ENCODE measurements around the gene USP34.

DNA sequence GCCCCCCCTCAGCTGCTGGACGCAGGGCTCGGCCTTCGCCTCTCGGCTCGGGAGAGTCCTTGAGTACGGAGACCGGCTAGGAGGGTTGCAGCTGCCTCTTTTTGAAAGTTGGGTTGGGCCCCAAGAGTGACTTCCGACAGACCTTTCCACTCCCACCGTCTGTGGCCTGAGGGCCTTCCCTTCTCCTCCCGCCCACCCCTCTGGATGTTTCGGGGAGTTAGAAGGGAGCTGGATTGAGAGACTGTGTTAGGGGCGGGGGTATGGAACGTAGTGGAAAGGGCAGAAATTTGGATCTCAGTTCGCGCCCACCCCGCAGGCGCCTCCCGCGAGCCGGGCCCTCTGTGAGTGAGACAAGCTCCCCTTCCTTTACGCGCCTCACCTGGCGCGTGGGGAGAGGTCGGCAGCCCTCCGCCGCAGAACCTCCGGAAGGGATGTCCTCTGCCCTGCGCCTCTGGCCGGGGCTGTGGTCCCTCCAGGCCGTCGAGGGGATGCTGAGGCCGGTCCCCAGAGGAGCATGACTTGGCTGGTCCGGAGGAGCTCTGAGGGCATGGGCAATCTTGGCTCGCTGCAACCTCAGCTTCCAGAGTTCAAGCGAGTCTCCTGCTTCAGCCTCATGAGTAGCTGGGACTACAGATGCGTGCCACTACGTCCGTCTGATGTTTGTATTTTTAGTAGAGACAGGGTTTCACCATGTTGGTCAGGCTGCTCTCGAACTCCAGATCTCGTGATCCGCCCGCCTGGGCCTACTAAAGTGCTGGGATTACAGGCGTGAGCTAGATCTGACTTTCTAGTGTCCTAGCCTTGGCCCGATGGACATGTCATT, 292.9 kb downstream of the USP34 start:
- TF ChIP-seq, protein P1, sequence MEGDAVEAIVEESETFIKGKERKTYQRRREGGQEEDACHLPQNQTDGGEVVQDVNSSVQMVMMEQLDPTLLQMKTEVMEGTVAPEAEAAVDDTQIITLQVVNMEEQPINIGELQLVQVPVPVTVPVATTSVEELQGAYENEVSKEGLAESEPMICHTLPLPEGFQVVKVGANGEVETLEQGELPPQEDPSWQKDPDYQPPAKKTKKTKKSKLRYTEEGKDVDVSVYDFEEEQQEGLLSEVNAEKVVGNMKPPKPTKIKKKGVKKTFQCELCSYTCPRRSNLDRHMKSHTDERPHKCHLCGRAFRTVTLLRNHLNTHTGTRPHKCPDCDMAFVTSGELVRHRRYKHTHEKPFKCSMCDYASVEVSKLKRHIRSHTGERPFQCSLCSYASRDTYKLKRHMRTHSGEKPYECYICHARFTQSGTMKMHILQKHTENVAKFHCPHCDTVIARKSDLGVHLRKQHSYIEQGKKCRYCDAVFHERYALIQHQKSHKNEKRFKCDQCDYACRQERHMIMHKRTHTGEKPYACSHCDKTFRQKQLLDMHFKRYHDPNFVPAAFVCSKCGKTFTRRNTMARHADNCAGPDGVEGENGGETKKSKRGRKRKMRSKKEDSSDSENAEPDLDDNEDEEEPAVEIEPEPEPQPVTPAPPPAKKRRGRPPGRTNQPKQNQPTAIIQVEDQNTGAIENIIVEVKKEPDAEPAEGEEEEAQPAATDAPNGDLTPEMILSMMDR (tag by site-specific recombination; IDR thresholded peaks at IDR 0.05), result no peak
- TF ChIP-seq ZNF654 (tag by site-specific recombination; IDR thresholded peaks at IDR 0.05; ENCODE audit: low read depth) (no peak), ZNF133 (tag by site-specific recombination; IDR thresholded peaks at IDR 0.05) (no peak), ZNF707 (tag by site-specific recombination; IDR thresholded peaks at IDR 0.05) (no peak), ZNF10 (tag by site-specific recombination; IDR thresholded peaks at IDR 0.05) (no peak), ZNF549 (tag by site-specific recombination; IDR thresholded peaks at IDR 0.05) (no peak)
- TF ChIP-seq, protein P2, sequence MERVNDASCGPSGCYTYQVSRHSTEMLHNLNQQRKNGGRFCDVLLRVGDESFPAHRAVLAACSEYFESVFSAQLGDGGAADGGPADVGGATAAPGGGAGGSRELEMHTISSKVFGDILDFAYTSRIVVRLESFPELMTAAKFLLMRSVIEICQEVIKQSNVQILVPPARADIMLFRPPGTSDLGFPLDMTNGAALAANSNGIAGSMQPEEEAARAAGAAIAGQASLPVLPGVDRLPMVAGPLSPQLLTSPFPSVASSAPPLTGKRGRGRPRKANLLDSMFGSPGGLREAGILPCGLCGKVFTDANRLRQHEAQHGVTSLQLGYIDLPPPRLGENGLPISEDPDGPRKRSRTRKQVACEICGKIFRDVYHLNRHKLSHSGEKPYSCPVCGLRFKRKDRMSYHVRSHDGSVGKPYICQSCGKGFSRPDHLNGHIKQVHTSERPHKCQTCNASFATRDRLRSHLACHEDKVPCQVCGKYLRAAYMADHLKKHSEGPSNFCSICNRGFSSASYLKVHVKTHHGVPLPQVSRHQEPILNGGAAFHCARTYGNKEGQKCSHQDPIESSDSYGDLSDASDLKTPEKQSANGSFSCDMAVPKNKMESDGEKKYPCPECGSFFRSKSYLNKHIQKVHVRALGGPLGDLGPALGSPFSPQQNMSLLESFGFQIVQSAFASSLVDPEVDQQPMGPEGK (tag by site-specific recombination; IDR thresholded peaks at IDR 0.05), result no peak
- TF ChIP-seq, protein P3, sequence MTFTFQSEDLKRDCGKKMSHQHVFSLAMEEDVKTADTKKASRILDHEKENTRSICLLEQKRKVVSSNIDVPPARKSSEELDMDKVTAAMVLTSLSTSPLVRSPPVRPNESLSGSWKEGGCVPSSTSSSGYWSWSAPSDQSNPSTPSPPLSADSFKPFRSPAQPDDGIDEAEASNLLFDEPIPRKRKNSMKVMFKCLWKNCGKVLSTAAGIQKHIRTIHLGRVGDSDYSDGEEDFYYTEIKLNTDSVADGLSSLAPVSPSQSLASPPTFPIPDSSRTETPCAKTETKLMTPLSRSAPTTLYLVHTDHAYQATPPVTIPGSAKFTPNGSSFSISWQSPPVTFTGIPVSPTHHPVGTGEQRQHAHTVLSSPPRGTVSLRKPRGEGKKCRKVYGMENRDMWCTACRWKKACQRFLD (tag by site-specific recombination; IDR thresholded peaks at IDR 0.05), result no peak
- TF ChIP-seq, protein P4, sequence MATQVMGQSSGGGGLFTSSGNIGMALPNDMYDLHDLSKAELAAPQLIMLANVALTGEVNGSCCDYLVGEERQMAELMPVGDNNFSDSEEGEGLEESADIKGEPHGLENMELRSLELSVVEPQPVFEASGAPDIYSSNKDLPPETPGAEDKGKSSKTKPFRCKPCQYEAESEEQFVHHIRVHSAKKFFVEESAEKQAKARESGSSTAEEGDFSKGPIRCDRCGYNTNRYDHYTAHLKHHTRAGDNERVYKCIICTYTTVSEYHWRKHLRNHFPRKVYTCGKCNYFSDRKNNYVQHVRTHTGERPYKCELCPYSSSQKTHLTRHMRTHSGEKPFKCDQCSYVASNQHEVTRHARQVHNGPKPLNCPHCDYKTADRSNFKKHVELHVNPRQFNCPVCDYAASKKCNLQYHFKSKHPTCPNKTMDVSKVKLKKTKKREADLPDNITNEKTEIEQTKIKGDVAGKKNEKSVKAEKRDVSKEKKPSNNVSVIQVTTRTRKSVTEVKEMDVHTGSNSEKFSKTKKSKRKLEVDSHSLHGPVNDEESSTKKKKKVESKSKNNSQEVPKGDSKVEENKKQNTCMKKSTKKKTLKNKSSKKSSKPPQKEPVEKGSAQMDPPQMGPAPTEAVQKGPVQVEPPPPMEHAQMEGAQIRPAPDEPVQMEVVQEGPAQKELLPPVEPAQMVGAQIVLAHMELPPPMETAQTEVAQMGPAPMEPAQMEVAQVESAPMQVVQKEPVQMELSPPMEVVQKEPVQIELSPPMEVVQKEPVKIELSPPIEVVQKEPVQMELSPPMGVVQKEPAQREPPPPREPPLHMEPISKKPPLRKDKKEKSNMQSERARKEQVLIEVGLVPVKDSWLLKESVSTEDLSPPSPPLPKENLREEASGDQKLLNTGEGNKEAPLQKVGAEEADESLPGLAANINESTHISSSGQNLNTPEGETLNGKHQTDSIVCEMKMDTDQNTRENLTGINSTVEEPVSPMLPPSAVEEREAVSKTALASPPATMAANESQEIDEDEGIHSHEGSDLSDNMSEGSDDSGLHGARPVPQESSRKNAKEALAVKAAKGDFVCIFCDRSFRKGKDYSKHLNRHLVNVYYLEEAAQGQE (tag by site-specific recombination; IDR thresholded peaks at IDR 0.05), result no peak
